A549 (cell line): ENCODE data around the gene CATSPERZ. TPM values are rescaled to one million over a fixed set of nuclear protein-coding genes. Genes with fewer than 3 reads are reported as not detected.
A peak's percentile ranks its signal among the peaks of the same experiment; 100 is the strongest.

ENCODE experiments used
- ATAC-seq, 2 experiments: fragments of 200-7000 bp in 1 of 2; fragments of >200 bp in 1 of 2; cut with Nextera tagmentation in 1 of 2; cut with Tn5 transposase in 1 of 2; 3 replicates each; pipeline versions ENCODE4 v1.8.0 to v1.9.1; 2018 to 2020; ENCODE audit warnings: mild to moderate bottlenecking in 1 of 2, moderate library complexity in 1 of 2
- CTCF ChIA-PET: fragments of 300-600 bp; sonication (Branson Sonifier 250); formaldehyde crosslinking; extraction: SDS; loops from one replicate; lab custom pipeline; 2021; ENCODE audit warnings: antibody characterized with exemption, inconsistent platforms; lab: Yijun Ruan, JAX
- POLR2A ChIA-PET: fragments of 350-600 bp; formaldehyde crosslinking; extraction: SDS; loops from one replicate; lab custom pipeline; 2021; ENCODE audit warnings: antibody characterized with exemption, inconsistent platforms; lab: Yijun Ruan, JAX
- DNase-seq, 2 experiments: peaks; one replicate each; pipeline versions ENCODE4 v3.0.0 to v3.0.0-alpha.2; 2011 to 2016; ENCODE audit warnings: low read depth in 1 of 2, low spot score in 1 of 2
- FAIRE-seq: peaks from 2 replicates; lab custom pipeline; 2011; peaks lifted over from hg19 to GRCh38; lab: Jason Lieb, UNC
- H3K27ac ChIP-seq, 2 experiments: fragments of >200 bp; sonication (Bioruptor Twin); formaldehyde crosslinking; 3 replicates each; pipeline ENCODE4 v1.5.1; 2016 to 2017
- H3K4me1 ChIP-seq: fragments of >200 bp; sonication (Bioruptor Twin); formaldehyde crosslinking; 3 replicates; pipeline ENCODE4 v1.6.1; 2016
- H3K4me2 ChIP-seq: fragments of >200 bp; sonication (Bioruptor Twin); formaldehyde crosslinking; 3 replicates; pipeline ENCODE4 v1.6.1; 2016
- H3K4me3 ChIP-seq: fragments of >200 bp; sonication (Bioruptor Twin); formaldehyde crosslinking; 3 replicates; pipeline ENCODE4 v1.5.1; 2016
- H3K9me3 ChIP-seq: fragments of >200 bp; sonication (Bioruptor Twin); formaldehyde crosslinking; 3 replicates; pipeline ENCODE4 v1.6.1; 2016
- BHLHE40 ChIP-seq: IDR thresholded peaks from 2 replicates; pipeline ENCODE4 v1.6.1; 2012; ENCODE audit warnings: low read depth, low read length, inconsistent platforms
- CBX2 ChIP-seq: fragments of 200-600 bp; sonication (generic); IDR thresholded peaks from 2 replicates; pipeline ENCODE4 v1.6.1; 2016; ENCODE audit warnings: low read depth, mild to moderate bottlenecking, borderline replicate concordance
- CHD2 ChIP-seq: fragments of 150-350 bp; IDR thresholded peaks from 2 replicates; pipeline ENCODE4 v1.6.1; 2014; ENCODE audit warnings: low read length; ENCODE audit not compliant: partially characterized antibody
- CHD4 ChIP-seq: fragments of 200-600 bp; sonication (generic); IDR thresholded peaks from 2 replicates; pipeline ENCODE4 v1.6.1; 2016; ENCODE audit warnings: antibody characterized with exemption, mild to moderate bottlenecking, borderline replicate concordance
- FOSB ChIP-seq: fragments of 250-450 bp; sonication (Bioruptor Pico); IDR thresholded peaks from 2 replicates; pipeline ENCODE4 v1.5.0; 2020; ENCODE audit warnings: mild to moderate bottlenecking, moderate library complexity
- FOXS1 ChIP-seq: fragments of 250-450 bp; sonication (Bioruptor Pico); IDR thresholded peaks from 2 replicates; pipeline ENCODE4 v1.5.0; 2020; ENCODE audit warnings: mild to moderate bottlenecking, moderate library complexity
- HDAC2 ChIP-seq: fragments of 200-600 bp; sonication (generic); IDR thresholded peaks from 2 replicates; pipeline ENCODE4 v1.6.1; 2016
- HES2 ChIP-seq: fragments of >200 bp; sonication (Bioruptor Twin); formaldehyde crosslinking; IDR thresholded peaks from 2 replicates; pipeline ENCODE4 v1.6.1; 2016
- HMGXB4 ChIP-seq: fragments of 250-450 bp; sonication (Bioruptor Pico); IDR thresholded peaks from 2 replicates; pipeline ENCODE4 v1.5.0; 2021; ENCODE audit warnings: mild to moderate bottlenecking, moderate library complexity, borderline replicate concordance
- JUNB ChIP-seq: fragments of >200 bp; sonication (Bioruptor Twin); formaldehyde crosslinking; IDR thresholded peaks from 2 replicates; pipeline ENCODE4 v1.6.1; 2016
- KDM1A ChIP-seq: fragments of 200-600 bp; sonication (generic); IDR thresholded peaks from 2 replicates; pipeline ENCODE4 v1.6.1; 2016; ENCODE audit warnings: low read depth, mild to moderate bottlenecking
- KDM5A ChIP-seq: fragments of 200-600 bp; sonication (generic); IDR thresholded peaks from 2 replicates; pipeline ENCODE4 v1.6.1; 2016; ENCODE audit warnings: antibody characterized with exemption, mild to moderate bottlenecking
- MAZ ChIP-seq: fragments of 150-350 bp; IDR thresholded peaks from 2 replicates; pipeline ENCODE4 v1.6.1; 2014; ENCODE audit warnings: antibody characterized with exemption, low read depth, low read length, borderline replicate concordance
- MYC ChIP-seq: IDR thresholded peaks from 2 replicates; pipeline ENCODE4 v1.6.1; 2012; ENCODE audit warnings: mild to moderate bottlenecking, inconsistent platforms, low read length, improper control_type of control experiment, borderline replicate concordance
- PBX3 ChIP-seq: IDR thresholded peaks from 2 replicates; pipeline ENCODE4 v1.6.1; 2012
- RAD21 ChIP-seq, 2 experiments: fragments of >200 bp in 1 of 2; sonication (Bioruptor Twin) in 1 of 2; formaldehyde crosslinking in 1 of 2; IDR thresholded peaks in 1 of 2; conservative IDR thresholded peaks in 1 of 2; 2 replicates in 1 of 2; 3 replicates in 1 of 2; pipeline ENCODE4 v1.6.1; 2012 to 2018; ENCODE audit warnings: inconsistent platforms in 1 of 2
- RNF2 ChIP-seq: fragments of 200-600 bp; sonication (generic); IDR thresholded peaks from 2 replicates; pipeline ENCODE4 v1.6.1; 2016; ENCODE audit warnings: low read depth, mild to moderate bottlenecking, antibody characterized with exemption, moderate library complexity, borderline replicate concordance
- SMC3 ChIP-seq: fragments of >200 bp; sonication (Bioruptor Twin); formaldehyde crosslinking; IDR thresholded peaks from 3 replicates; pipeline ENCODE4 v1.6.1; 2018; ENCODE audit warnings: inconsistent platforms
- TP53 ChIP-seq: fragments of 250-450 bp; sonication (Bioruptor Pico); IDR thresholded peaks from 2 replicates; pipeline ENCODE4 v1.5.0; 2021; ENCODE audit warnings: mild to moderate bottlenecking, moderate library complexity
- ZFP36 ChIP-seq: fragments of 450-650 bp; IDR thresholded peaks from 2 replicates; pipeline ENCODE4 v1.6.1; 2014; ENCODE audit warnings: borderline replicate concordance; ENCODE audit not compliant: partially characterized antibody
- WGBS: methylation state at CpG from one replicate; pipeline ENCODE4 v1.1.6; 2017; ENCODE audit errors: missing lambda C conversion rate; 5-methylcytosine and 5-hydroxymethylcytosine counted together
- polyA plus RNA-seq, 4 experiments: library from polyadenylated mRNA; depleted of rRNA in 3 of 4; stranded (reverse); fragments of >200 nt; fragmentation: RNase III in 1 of 4; extraction: RNeasy Plus Mini Kit Qiagen cat#74134 plus additional on column Dnase treatment in 1 of 4; gene quantifications; 2 replicates in 3 of 4; 3 replicates in 1 of 4; pipeline ENCODE4 v1.2.3, GENCODE V29; 2011 to 2017

CATSPERZ gene
- polyA plus RNA-seq, 2 of the 4 experiments (the other 2 are of a cell fraction): 1.9 to 3.4 TPM

- FAIRE-seq: no peak
- no peak for ATAC-seq
- Histone ChIP-seq H3K4me3 (no peak overlapping the region), H3K9me3 (no peaks in the 10 kb centered on the region)
- WGBS: 94% methylated on average over 32 of the region's 42 CpGs
- no peak for TF ChIP-seq SMC3
- TF ChIP-seq HES2: no peak
- TF ChIP-seq HDAC2: no peak
- TF ChIP-seq MYC: no peak
- TF ChIP-seq, all 56 proteins: peak for 0
- no peaks in the 10 kb centered on the region for H3K4me1 ChIP-seq
- no peak overlapping the region for H3K4me2 ChIP-seq
- no peak overlapping the region for H3K27ac ChIP-seq
- POLR2A ChIA-PET: interaction anchor here (1.7 kb wide), 1 partner anchor 42 kb away, joined by 6 read pairs; no protein-coding TSS in a partner anchor
- no peak for DNase-seq
- CTCF ChIA-PET: interaction anchor here (0.9 to 16.0 kb wide), 5 partner anchors 9 to 57 kb away, joined by 3 to 220 read pairs (median 4); partner anchors contain the start of genes CATSPERZ, ESRRA, PLCB3 and PPP1R14B
Measured at GRCh38 chr11:64262271-64263002, 37.7 kb upstream of the CATSPERZ start.

- FAIRE-seq (no peak), ATAC-seq (peak in 1 of 2 experiments; percentile 39; a peak in 3 of 6 replicates), DNase-seq (no peak)
- no peaks in the 10 kb centered on the region for H3K9me3 ChIP-seq
- H3K4me3 ChIP-seq: no peak overlapping the region
- POLR2A ChIA-PET: interaction anchor here (1.7 kb wide), 1 partner anchor 41 kb away, joined by 6 read pairs; no protein-coding TSS in a partner anchor
- H3K4me1 ChIP-seq: peaks cover 6% of the 10 kb centered on the region
- H3K4me2 ChIP-seq: no peak overlapping the region
- WGBS: 82% methylated on average over 17 of the region's 29 CpGs
- CTCF ChIA-PET: interaction anchor here (0.9 to 16.0 kb wide), 8 partner anchors 8 to 92 kb away, joined by 3 to 220 read pairs (median 4); partner anchors contain the start of genes CATSPERZ, ESRRA, PLCB3 and PPP1R14B
- no peak overlapping the region for H3K27ac ChIP-seq
- no peak for TF ChIP-seq BHLHE40
- TF ChIP-seq FOXS1 (CRISPR knock-in tag): no peak
- no peak for TF ChIP-seq SMC3
- TF ChIP-seq JUNB: no peak
- no peak for TF ChIP-seq CHD2
- no peak for TF ChIP-seq CBX2
- no peak for TF ChIP-seq MAZ
- no peak for TF ChIP-seq RNF2
- TF ChIP-seq TP53 (CRISPR knock-in tag): no peak
- no peak for TF ChIP-seq ZFP36
- no peak for TF ChIP-seq HMGXB4 (CRISPR knock-in tag)
- TF ChIP-seq KDM1A: no peak
- TF ChIP-seq RAD21 (conservative IDR thresholded peaks at IDR 0.05 in 1 of 2, IDR thresholded peaks at IDR 0.05 in 1 of 2): no peak
- no peak for TF ChIP-seq PBX3
- no peak for TF ChIP-seq CHD4
- no peak for TF ChIP-seq FOSB (CRISPR knock-in tag)
- TF ChIP-seq HES2: no peak
- no peak for TF ChIP-seq KDM5A
Measured at GRCh38 chr11:64263021-64263946, 36.9 kb upstream of the CATSPERZ start.
